Measurements from ENCODE around the gene MORN3. TPM values are rescaled to one million over a fixed set of nuclear protein-coding genes. Genes with fewer than 3 reads are reported as not detected.

Gene MORN3
- total and polyA plus RNA-seq, 9 of the 15 experiments (the other 6 are each of a cell fraction or from before 2014, with no cell fraction given) = 0.09 to 0.27 (median 0.20) TPM

DNA sequence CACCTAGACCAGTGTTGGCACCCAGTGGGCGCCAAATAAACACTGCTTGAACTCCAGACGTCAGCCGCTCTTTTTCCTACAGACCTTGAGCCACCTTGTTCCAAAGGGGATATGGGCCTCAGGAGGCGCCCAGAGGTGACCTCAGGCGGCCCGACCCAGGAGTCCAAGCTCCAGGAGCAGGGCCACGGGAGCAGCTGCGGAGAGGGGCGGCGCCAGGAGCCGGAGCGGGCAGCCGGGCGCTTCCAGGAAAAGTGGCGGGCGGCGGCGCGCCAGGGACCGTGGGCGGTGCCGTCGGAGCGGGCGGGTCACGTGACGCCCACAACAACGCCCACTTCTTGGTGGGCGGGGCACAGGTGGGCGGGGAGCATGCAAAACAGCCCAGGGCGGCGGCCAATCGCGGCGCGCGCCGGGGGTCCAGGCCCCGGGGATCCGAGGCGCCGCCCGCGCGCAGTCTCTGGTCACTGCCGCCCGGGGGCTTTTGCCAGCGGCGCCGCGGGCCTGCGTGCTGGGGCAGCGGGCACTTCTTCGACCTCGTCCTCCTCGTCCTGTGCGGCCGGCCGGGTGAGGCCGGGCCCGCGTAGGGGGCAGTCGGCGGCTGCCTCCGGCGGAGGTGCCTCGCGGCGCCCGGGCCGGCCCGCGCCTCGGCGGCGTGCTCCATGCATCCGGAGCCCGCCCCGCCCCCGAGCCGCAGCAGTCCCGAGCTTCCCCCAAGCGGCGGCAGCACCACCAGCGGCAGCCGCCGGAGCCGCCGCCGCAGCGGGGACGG is 43.2 kb downstream of the MORN3 start, which contains the start of gene ORAI1 (continued):
- TF ChIP-seq E2F3 (CRISPR knock-in tag; IDR thresholded peaks at IDR 0.05) (peak; percentile 76), HNRNPH1 (optimal IDR thresholded peaks at IDR 0.05; ENCODE audit: low read depth, low read length) (no peak), ELF4 (CRISPR knock-in tag; IDR thresholded peaks at IDR 0.05) (no peak), DDX20 (tag; IDR thresholded peaks at IDR 0.05; ENCODE audit: low read depth) (no peak), ATF1 (CRISPR knock-in tag; IDR thresholded peaks at IDR 0.05) (no peak), ATF1 (tag; IDR thresholded peaks at IDR 0.05) (peak; percentile 54), GATAD2B (IDR thresholded peaks at IDR 0.05; ENCODE audit: borderline replicate concordance) (peak; percentile 95), LCOR (CRISPR knock-in tag; IDR thresholded peaks at IDR 0.05) (peak; percentile 50; the same call in 1 of the 2 replicates), SRF (CRISPR knock-in tag; IDR thresholded peaks at IDR 0.05) (peak in 1 of 2 experiments; percentile 39; a peak in 2 of 4 replicates), HCFC1 (IDR thresholded peaks at IDR 0.05; ENCODE audit: low read depth, low read length) (no peak), HDAC1 (IDR thresholded peaks at IDR 0.05) (peak in 1 of 2 experiments; percentile 7; a peak in 1 of 4 replicates), CCNT2 (IDR thresholded peaks at IDR 0.05; ENCODE audit: borderline replicate concordance, extremely low read depth, insufficient read length, low read depth, low read length) (peak; percentile 83), SMAD2 (IDR thresholded peaks at IDR 0.05; ENCODE audit: low read depth, low read length) (no peak), ZFP36 (IDR thresholded peaks at IDR 0.05; ENCODE audit: low read depth, low read length, partially characterized antibody) (no peak), ZNF586 (CRISPR knock-in tag; conservative IDR thresholded peaks at IDR 0.05) (no peak), HIVEP1 (CRISPR knock-in tag; IDR thresholded peaks at IDR 0.05) (peak; percentile 73; the same call in 1 of the 2 replicates), RB1 (IDR thresholded peaks at IDR 0.05; ENCODE audit: low read depth) (peak; percentile 87), SNRNP70 (optimal IDR thresholded peaks at IDR 0.05; ENCODE audit: low read depth, low read length) (no peak)
- TF ChIP-seq, protein P1, sequence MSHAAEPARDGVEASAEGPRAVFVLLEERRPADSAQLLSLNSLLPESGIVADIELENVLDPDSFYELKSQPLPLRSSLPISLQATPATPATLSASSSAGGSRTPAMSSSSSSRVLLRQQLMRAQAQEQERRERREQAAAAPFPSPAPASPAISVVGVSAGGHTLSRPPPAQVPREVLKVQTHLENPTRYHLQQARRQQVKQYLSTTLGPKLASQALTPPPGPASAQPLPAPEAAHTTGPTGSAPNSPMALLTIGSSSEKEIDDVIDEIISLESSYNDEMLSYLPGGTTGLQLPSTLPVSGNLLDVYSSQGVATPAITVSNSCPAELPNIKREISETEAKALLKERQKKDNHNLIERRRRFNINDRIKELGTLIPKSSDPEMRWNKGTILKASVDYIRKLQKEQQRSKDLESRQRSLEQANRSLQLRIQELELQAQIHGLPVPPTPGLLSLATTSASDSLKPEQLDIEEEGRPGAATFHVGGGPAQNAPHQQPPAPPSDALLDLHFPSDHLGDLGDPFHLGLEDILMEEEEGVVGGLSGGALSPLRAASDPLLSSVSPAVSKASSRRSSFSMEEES (CRISPR knock-in tag; IDR thresholded peaks at IDR 0.05) = peak; percentile 100
- TF ChIP-seq, protein P2, sequence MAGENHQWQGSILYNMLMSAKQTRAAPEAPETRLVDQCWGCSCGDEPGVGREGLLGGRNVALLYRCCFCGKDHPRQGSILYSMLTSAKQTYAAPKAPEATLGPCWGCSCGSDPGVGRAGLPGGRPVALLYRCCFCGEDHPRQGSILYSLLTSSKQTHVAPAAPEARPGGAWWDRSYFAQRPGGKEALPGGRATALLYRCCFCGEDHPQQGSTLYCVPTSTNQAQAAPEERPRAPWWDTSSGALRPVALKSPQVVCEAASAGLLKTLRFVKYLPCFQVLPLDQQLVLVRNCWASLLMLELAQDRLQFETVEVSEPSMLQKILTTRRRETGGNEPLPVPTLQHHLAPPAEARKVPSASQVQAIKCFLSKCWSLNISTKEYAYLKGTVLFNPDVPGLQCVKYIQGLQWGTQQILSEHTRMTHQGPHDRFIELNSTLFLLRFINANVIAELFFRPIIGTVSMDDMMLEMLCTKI (IDR thresholded peaks at IDR 0.05; ENCODE audit: partially characterized antibody) = no peak
- TF ChIP-seq, protein P3, sequence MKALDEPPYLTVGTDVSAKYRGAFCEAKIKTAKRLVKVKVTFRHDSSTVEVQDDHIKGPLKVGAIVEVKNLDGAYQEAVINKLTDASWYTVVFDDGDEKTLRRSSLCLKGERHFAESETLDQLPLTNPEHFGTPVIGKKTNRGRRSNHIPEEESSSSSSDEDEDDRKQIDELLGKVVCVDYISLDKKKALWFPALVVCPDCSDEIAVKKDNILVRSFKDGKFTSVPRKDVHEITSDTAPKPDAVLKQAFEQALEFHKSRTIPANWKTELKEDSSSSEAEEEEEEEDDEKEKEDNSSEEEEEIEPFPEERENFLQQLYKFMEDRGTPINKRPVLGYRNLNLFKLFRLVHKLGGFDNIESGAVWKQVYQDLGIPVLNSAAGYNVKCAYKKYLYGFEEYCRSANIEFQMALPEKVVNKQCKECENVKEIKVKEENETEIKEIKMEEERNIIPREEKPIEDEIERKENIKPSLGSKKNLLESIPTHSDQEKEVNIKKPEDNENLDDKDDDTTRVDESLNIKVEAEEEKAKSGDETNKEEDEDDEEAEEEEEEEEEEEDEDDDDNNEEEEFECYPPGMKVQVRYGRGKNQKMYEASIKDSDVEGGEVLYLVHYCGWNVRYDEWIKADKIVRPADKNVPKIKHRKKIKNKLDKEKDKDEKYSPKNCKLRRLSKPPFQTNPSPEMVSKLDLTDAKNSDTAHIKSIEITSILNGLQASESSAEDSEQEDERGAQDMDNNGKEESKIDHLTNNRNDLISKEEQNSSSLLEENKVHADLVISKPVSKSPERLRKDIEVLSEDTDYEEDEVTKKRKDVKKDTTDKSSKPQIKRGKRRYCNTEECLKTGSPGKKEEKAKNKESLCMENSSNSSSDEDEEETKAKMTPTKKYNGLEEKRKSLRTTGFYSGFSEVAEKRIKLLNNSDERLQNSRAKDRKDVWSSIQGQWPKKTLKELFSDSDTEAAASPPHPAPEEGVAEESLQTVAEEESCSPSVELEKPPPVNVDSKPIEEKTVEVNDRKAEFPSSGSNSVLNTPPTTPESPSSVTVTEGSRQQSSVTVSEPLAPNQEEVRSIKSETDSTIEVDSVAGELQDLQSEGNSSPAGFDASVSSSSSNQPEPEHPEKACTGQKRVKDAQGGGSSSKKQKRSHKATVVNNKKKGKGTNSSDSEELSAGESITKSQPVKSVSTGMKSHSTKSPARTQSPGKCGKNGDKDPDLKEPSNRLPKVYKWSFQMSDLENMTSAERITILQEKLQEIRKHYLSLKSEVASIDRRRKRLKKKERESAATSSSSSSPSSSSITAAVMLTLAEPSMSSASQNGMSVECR (CRISPR knock-in tag; IDR thresholded peaks at IDR 0.05) = no peak; the same call in 1 of the 2 replicates
